ENCODE measurements around the gene VCX. TPM values are rescaled to one million over a fixed set of nuclear protein-coding genes. Genes with fewer than 3 reads are reported as not detected.

The VCX gene
- total RNA-seq, 1 experiment from 2014 or later: 0.68 TPM

GRCh38 chrX:7815166-7815805 is 27.7 kb upstream of the VCX start:
- no peak for DNase-seq (ENCODE audit: low spot score)
- TF ChIP-seq SOX15 (CRISPR knock-in tag; IDR thresholded peaks at IDR 0.05): no peak
- no peak for TF ChIP-seq MAX (CRISPR knock-in tag; IDR thresholded peaks at IDR 0.05)
- no peak for TF ChIP-seq ZNF425 (CRISPR knock-in tag; conservative IDR thresholded peaks at IDR 0.05)
- no peak for TF ChIP-seq FOXP1 (CRISPR knock-in tag; IDR thresholded peaks at IDR 0.05; ENCODE audit: borderline replicate concordance)
- TF ChIP-seq NR3C1 (CRISPR knock-in tag; conservative IDR thresholded peaks at IDR 0.05; ENCODE audit: low read depth): no peak
- no peak for TF ChIP-seq HMGA2 (CRISPR knock-in tag; IDR thresholded peaks at IDR 0.05)
- TF ChIP-seq RELA (CRISPR knock-in tag; IDR thresholded peaks at IDR 0.05; ENCODE audit: borderline replicate concordance): no peak
- no peak for TF ChIP-seq ZNF232 (CRISPR knock-in tag; IDR thresholded peaks at IDR 0.05)
- TF ChIP-seq ZNF281 (CRISPR knock-in tag; IDR thresholded peaks at IDR 0.05): no peak
- TF ChIP-seq ELF4 (CRISPR knock-in tag; IDR thresholded peaks at IDR 0.05; ENCODE audit: low read depth): no peak
- TF ChIP-seq IRF2 (CRISPR knock-in tag; IDR thresholded peaks at IDR 0.05; ENCODE audit: borderline replicate concordance, low read depth): no peak
- no peak for TF ChIP-seq USF2 (CRISPR knock-in tag; IDR thresholded peaks at IDR 0.05)
- TF ChIP-seq NFE2L1 (CRISPR knock-in tag; IDR thresholded peaks at IDR 0.05): no peak
- Mint-ChIP-seq H3K36me3 (no peaks in the 10 kb centered on the region), H3K27me3 (ENCODE audit: low read depth) (peaks cover 56% of the 10 kb centered on the region), H3K4me1 (peaks cover 5% of the 10 kb centered on the region; the same call in 1 of the 2 replicates), H3K9me3 (peaks cover 4% of the 10 kb centered on the region; the same call in 1 of the 2 replicates), H3K27ac (no peak overlapping the region), H3K4me3 (no peak overlapping the region)
- ATAC-seq: no peak
- POLR2A ChIA-PET: no interaction called here
- CTCF ChIA-PET: no interaction called here

GRCh38 chrX:7828594-7828993 is 14.4 kb upstream of the VCX start:
- no peak for DNase-seq (ENCODE audit: low spot score)
- no peaks in the 10 kb centered on the region for H3K4me1 Mint-ChIP-seq
- ChIA-PET CTCF (no interaction called here), POLR2A (no interaction called here)
- H3K36me3 Mint-ChIP-seq: no peaks in the 10 kb centered on the region
- no peaks in the 10 kb centered on the region; the same call in 1 of the 2 replicates for H3K27me3 Mint-ChIP-seq (ENCODE audit: low read depth)
- no peak overlapping the region for H3K27ac Mint-ChIP-seq
- H3K9me3 Mint-ChIP-seq: no peaks in the 10 kb centered on the region
- H3K4me3 Mint-ChIP-seq: no peak overlapping the region
- ATAC-seq: peak; percentile 59; the same call in 1 of the 2 replicates
- no peak for TF ChIP-seq TP53 (CRISPR knock-in tag; IDR thresholded peaks at IDR 0.05)
- no peak for TF ChIP-seq MXD4 (CRISPR knock-in tag; IDR thresholded peaks at IDR 0.05; ENCODE audit: borderline replicate concordance)
- no peak for TF ChIP-seq ZNF281 (CRISPR knock-in tag; IDR thresholded peaks at IDR 0.05)
- TF ChIP-seq KAT7 (CRISPR knock-in tag; IDR thresholded peaks at IDR 0.05; ENCODE audit: borderline replicate concordance): no peak
- no peak for TF ChIP-seq ERG (CRISPR knock-in tag; IDR thresholded peaks at IDR 0.05)
- TF ChIP-seq STAT6 (CRISPR knock-in tag; conservative IDR thresholded peaks at IDR 0.05; ENCODE audit: low read depth): no peak
- no peak for TF ChIP-seq ESRRA (CRISPR knock-in tag; IDR thresholded peaks at IDR 0.05; ENCODE audit: borderline replicate concordance)
- no peak for TF ChIP-seq USF1 (CRISPR knock-in tag; IDR thresholded peaks at IDR 0.05)
- TF ChIP-seq PRRX2 (CRISPR knock-in tag; IDR thresholded peaks at IDR 0.05): no peak

Measured in WTC11 (cell line).